ENCODE results near the gene PTPRR.

PTPRR gene

GRCh38 chr12:70590051-70590450 is 330.5 kb downstream of the PTPRR start:
- peak; percentile 19 for DNase-seq
